Endometrial microvascular endothelial cells (primary cell): ENCODE results near the gene ZNF57. TPM values are rescaled to one million over a fixed set of nuclear protein-coding genes. Genes with fewer than 3 reads are reported as not detected.
"Not testable (repeated sequence)": the region's sequence is repeated elsewhere in the genome, so short reads cannot be mapped to it uniquely, and the experiment has no call there.

ENCODE experiments used
- in situ Hi-C: cut with HindIII; loops from 2 replicates; pipeline ENCODE4 v1.10.0; 2017; ENCODE audit warnings: low sequenced_read_pairs, low pct_unique_long_range_greater_than_20kb; ENCODE audit errors: inconsistent ontology term
- total RNA-seq: library from RNA; depleted of rRNA; stranded (reverse); fragments of >200 nt; gene quantifications from one replicate; pipeline ENCODE4 v1.2.3, GENCODE V29; 2015; ENCODE audit errors: inconsistent ontology term

ZNF57 gene
- total RNA-seq, 1 donor from 2014 or later, result 4.6 TPM

DNA sequence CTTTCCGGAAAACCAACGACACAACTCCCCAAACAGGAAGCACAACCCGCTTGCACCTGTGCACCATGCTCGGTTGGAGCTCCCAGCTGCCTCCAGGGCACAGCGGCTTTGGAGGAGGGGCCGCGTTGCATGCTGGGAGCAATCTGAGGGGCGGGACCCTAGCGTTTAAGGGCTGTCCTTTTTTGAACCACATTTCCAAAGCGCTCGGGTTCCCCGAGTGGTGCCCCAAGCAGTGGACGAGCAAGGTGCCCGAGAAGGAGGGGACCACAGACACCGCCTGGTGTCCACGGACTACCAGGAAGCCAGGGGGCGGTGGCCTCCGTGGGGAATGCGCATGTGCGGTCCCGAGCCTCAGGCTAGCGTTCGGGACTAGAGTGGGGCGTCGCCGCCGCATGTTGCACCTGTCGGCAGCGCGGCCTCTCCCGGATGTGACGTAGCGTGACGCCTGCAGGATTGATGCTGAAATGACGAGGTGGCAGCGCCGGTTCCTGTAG lies 11.9 kb upstream of the ZNF57 start:
- in situ Hi-C loops, result no loop called here

- in situ Hi-C loops, result not testable (repeated sequence)
Measured at GRCh38 chr19:2890531-2890930, 10.2 kb upstream of the ZNF57 start.

DNA sequence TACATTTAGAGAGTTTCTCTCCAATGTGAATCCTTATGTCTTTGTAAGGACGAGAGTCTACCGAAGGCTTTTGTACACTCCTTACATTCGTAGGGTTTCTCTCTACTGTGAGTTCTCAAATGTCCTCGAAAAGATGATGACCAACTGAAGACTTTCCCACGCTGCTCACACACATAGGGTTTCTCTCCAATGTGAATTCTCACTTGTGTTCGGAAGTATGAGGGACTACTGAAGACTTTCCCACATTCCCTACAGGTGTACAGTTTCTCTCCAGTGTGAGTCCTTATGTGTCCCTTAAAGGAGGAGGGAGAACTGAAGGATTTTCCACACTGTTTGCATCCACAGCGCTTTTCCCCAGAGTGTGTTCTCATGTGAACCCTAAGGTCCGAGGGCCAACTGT lies 4.0 kb upstream of the ZNF57 start:
- in situ Hi-C loops, result no loop called here

DNA sequence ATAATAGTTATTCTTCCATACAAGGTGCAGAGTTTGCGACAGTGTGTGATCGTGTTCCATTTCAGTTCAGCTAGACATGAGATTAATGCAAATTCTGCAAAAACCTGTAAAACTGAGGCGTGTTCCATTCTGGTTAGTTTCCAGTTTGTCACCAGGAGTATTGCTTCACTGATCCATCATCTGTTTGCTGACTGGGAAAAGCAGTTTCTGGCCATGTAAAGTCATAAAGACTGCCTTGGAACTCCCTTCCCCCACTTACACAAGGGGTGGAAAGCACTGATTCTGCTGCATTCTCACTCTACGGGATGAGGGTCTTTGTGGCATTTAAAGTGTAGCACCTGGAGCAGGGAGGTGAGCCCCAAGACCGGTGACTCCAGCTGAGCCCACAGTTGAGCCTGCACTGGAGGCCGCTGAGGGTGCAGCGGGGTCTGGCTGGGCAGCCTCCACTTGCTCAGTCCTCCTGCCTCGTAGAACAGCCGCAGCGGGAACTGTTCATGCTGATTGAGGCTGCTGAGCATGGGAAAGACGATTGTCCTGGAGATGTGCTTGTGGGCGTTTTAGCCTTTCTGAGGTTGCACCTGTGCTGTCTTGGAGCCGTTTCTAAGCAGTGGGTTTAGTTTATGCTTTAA lies 2.0 kb downstream of the ZNF57 start:
- in situ Hi-C loops, result no loop called here

DNA sequence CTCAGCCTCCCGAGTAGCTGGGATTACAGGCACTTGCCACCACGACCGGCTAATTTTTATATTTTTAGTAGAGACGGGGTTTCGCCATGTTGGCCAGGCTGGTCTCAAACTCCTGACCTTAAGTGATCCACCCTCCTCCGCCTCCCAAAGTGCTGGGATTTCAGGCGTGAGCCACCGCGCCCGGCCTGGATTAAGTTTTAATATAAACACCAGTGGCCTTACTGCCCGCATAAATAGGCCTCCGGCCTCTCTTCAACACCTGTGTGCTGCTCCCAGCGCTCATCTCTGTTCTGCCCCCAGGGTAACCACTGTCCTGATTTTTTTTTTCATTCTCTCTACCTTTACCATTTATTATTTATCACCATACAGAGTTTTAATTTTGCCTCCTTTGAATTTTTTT lies 2.6 kb downstream of the ZNF57 start:
- in situ Hi-C loops, result not testable (repeated sequence)

- in situ Hi-C loops, result no loop called here
Measured at GRCh38 chr19:2905918-2906519, 5.3 kb downstream of the ZNF57 start.

GRCh38 chr19:2906631-2907195 lies 6.0 kb downstream of the ZNF57 start:
- in situ Hi-C loops, result no loop called here

- in situ Hi-C loops, result no loop called here
Measured at GRCh38 chr19:2912306-2912705, 11.6 kb downstream of the ZNF57 start.

DNA sequence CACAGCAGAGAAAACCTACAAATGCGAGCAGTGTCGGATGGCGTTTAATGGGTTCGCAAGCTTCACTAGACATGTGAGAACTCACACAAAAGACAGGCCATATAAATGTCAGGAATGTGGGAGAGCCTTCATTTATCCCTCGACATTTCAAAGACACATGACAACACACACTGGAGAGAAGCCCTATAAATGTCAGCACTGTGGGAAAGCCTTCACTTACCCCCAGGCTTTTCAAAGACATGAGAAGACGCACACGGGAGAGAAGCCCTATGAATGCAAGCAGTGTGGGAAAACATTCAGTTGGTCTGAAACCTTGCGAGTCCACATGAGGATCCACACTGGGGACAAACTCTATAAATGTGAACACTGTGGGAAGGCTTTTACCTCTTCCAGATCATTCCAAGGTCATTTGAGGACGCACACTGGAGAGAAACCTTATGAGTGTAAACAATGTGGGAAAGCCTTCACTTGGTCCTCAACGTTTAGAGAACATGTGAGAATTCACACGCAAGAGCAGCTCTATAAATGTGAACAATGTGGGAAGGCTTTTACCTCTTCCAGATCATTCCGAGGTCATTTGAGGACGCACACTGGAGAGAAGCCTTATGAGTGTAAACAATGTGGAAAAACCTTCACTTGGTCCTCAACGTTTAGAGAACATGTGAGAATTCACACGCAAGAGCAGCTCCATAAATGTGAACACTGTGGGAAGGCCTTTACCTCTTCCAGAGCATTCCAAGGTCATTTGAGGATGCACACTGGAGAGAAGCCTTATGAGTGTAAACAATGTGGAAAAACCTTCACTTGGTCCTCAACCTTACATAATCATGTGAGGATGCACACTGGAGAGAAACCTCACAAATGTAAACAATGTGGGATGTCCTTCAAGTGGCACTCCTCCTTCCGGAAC lies 16.8 kb downstream of the ZNF57 start:
- in situ Hi-C loops, result no loop called here

GRCh38 chr19:2922987-2923386 lies 22.3 kb downstream of the ZNF57 start:
- in situ Hi-C loops, result no loop called here

GRCh38 chr19:2923510-2923909 lies 22.8 kb downstream of the ZNF57 start:
- in situ Hi-C loops, result no loop called here

GRCh38 chr19:2926341-2927031 lies 25.8 kb downstream of the ZNF57 start:
- in situ Hi-C loops, result no loop called here

- in situ Hi-C loops, result no loop called here
Measured at GRCh38 chr19:2927032-2927430, 26.3 kb downstream of the ZNF57 start.

DNA sequence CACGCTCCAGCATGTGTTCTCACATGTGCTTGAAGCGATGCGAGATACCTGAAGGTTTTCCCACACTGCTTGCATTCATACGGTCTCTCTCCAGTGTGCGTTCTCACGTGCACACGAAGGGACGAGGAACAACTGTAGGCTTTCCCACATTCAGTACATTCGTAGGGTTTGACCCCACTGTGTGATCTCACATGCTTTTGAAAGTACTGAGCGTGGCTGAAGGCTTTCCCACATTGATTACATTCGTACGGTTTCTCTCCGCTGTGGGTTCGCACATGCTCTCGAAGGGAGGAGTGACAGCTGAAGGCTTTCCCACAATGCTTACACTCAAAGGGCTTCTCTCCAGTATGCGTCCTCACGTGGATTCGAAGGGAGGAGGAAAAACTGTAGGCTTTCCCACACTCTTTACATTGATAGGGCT lies 32.8 kb downstream of the ZNF57 start:
- in situ Hi-C loops, result no loop called here

DNA sequence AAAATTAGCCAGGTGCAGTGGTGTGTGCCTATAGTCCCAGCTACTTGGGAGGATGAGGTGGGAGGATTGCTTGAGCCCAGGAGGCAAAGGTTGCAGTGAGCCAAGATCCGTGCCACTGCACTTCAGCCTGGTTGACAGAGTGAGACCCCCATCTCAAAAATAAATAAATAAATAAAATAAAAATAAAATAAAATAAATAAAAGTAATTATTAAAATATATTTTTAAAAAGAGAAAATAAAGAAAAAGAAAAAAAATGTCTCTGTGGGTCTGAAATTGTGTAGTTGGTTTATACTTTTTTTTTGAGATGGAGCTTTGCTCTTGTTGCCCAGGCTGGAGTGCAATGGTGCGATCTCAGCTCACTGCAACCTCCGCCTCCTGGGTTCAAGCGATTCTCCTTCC lies 35.1 kb downstream of the ZNF57 start:
- in situ Hi-C loops, result not testable (repeated sequence)

- in situ Hi-C loops, result no loop called here
Measured at GRCh38 chr19:2942928-2943640, 42.4 kb downstream of the ZNF57 start.

DNA sequence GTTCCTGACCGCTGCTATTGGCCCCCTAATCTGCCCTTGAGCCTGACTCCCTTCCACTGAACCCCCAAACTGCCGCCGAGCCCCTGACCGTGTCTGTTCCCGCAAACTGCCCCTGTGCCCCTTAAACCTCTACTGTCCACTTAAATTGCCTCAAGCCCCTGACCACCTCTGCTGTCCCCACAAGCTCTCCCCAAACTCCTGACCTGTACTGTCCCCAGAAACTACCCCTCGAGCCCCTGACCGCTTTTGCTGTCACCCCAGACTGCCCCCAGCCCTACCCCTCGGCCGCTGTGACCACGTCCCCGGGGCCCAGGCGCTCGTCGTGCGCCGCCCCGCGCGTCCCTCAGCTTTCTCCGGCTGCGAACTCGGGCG lies 43.7 kb downstream of the ZNF57 start:
- in situ Hi-C loops, result no loop called here

GRCh38 chr19:2944775-2945574 lies 44.2 kb downstream of the ZNF57 start, which contains the start of gene ZNF77:
Gene ZNF77, minus strand, starts transcription at chr19:2944971. Its CDS starts 131 bp downstream, at chr19:2944840.
- in situ Hi-C loops, result no loop called here
